HG03469 (cell line): ENCODE measurements around the gene MATR3.
A peak's percentile ranks its signal among the peaks of the same experiment; 100 is the strongest.
"Not testable (repeated sequence)": the region's sequence is repeated elsewhere in the genome, so short reads cannot be mapped to it uniquely, and the experiment has no call there.

ENCODE experiments used
- ATAC-seq: cut with Tn5 transposase; IDR thresholded peaks from one replicate; pipeline ENCODE4 v1.9.1; 2021; ENCODE audit warnings: mild to moderate bottlenecking, moderate library complexity, moderate number of reproducible peaks; ENCODE audit not compliant: unreplicated experiment

The MATR3 gene, protein sequence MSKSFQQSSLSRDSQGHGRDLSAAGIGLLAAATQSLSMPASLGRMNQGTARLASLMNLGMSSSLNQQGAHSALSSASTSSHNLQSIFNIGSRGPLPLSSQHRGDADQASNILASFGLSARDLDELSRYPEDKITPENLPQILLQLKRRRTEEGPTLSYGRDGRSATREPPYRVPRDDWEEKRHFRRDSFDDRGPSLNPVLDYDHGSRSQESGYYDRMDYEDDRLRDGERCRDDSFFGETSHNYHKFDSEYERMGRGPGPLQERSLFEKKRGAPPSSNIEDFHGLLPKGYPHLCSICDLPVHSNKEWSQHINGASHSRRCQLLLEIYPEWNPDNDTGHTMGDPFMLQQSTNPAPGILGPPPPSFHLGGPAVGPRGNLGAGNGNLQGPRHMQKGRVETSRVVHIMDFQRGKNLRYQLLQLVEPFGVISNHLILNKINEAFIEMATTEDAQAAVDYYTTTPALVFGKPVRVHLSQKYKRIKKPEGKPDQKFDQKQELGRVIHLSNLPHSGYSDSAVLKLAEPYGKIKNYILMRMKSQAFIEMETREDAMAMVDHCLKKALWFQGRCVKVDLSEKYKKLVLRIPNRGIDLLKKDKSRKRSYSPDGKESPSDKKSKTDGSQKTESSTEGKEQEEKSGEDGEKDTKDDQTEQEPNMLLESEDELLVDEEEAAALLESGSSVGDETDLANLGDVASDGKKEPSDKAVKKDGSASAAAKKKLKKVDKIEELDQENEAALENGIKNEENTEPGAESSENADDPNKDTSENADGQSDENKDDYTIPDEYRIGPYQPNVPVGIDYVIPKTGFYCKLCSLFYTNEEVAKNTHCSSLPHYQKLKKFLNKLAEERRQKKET

DNA sequence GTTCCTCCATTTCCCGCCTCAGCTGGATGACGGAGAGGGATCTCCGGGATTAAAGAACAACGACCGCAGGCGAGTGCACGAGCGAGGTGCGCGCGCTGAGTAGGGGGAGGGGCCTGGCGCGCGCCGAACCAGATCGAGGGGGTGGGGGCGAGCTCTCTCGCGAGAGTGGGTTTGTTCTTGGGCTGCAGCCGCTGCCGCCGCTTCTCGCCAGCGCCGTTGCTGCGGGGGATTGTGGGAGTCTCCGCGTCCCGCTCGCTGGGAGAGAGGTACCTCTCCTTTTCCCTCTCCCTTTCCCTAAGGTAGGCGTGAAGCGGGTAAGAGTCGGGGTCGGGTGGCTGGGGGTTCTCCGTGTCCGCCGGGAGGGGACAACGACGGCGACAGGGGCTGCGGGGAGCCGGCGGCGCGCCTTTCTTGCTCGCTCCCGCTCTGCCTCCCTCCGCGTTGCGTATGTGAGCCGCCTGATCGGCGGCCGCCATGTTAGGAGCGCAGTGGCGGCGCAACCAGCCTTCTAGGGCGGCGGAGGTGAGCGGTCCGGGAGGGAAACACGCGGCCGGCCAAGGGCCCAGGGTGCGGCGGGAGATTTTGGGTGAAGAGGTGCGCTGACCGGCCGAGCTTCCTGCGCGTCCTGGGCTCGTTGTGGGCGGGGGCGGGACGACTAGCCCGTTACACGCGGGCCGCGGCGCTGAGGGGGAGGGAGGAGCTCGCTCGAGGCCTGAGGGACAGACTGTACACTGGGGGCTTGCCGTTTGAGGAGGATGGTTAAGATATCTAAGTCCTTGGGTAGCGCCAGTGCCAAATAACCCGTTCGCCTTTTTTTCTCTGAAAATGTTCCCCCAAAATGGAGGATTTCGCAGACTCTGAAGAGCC, at the start of gene MATR3:
Gene MATR3, plus strand, starts transcription at position 234 of the 867 bp plus-strand sequence. CDS start 13,676 bp downstream, outside the sequence.
- ATAC-seq = peak; percentile 34

- ATAC-seq = no peak
These were observed 47.8 kb upstream of the MATR3 start for GRCh38 chr5:139245637-139246339.

- ATAC-seq = no peak
These were observed 47.1 kb upstream of the MATR3 start for GRCh38 chr5:139246394-139246793.

GRCh38 chr5:139248826-139249453, 44.6 kb upstream of the MATR3 start:
- ATAC-seq = no peak

- ATAC-seq = no peak
These were observed 42.3 kb upstream of the MATR3 start for GRCh38 chr5:139251281-139251687.

- no peak for ATAC-seq
These were observed 41.7 kb upstream of the MATR3 start for GRCh38 chr5:139251695-139252288.

GRCh38 chr5:139253115-139253514, 40.4 kb upstream of the MATR3 start:
- no peak for ATAC-seq

DNA sequence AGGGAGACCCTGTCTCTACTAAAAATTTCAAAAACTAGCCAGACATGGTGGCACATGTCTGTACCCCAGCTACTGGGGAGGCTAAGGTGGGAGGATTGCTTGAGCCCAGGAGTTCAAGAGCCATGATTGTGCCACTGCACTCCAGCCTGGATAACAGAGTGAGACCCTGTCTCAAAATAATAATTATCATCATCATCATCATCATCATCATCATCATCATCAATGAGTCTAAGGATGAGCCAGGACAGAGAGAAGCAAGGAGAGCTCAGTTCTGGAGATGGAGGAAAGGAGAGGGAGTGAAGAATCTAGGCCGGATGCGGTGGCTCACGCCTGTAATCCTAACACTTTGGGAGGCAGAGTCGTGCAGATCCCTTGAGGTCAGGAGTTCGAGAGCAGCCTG, 36.7 kb upstream of the MATR3 start:
- no peak for ATAC-seq

DNA sequence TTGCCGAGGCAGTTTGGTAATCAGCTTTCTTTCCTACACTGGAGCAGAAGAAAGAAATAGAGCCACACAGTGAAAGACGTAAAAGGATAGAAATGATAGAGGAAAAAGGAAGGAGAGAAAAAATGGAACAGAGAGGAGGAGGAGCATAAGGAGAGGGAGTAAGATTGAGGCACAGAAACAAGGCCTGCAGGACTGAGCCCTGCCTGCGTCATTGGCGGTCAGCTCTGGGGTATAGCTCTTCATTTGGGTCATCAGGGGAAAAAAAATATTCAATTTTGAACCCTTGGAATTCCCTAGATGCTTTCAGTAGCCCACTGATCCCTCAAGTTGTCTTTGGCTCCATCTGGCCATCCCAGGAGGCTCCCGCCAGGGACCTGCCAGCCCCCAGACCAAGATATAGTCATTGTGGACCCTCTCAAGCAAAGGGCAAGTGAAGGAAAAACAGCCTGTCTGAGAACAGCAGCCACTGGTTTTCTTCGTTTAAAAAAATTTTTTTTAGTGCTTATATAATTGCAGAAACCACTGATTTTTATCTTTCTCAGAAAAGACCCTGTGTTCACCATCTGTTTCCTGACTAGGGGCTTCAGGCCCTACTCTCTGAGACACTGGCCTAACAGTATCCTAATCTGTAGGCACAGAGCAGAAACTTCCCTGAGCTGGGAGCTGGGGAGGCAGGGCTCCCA, 31.3 kb upstream of the MATR3 start:
- ATAC-seq = no peak

GRCh38 chr5:139262742-139263445, 30.6 kb upstream of the MATR3 start:
- peak; percentile 62 for ATAC-seq

DNA sequence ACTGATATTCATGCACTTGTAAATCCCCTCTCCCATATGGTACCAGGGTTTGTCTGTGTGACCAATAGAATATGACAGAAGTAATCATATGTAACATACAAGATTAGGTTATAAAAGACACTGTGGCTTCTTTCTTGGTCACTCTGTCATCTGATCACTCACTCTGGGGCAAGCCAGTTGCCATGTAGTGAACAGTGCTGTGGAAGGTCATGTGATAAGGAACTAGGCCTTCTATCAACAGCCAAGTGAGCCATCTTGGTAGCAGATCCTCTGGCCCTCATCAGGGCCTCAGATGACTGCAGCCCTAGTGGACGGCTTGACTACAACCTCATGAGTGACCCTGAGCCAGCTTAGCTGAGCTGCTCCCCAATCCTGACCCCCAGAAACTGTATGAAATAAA, 30.0 kb upstream of the MATR3 start:
- no peak for ATAC-seq

DNA sequence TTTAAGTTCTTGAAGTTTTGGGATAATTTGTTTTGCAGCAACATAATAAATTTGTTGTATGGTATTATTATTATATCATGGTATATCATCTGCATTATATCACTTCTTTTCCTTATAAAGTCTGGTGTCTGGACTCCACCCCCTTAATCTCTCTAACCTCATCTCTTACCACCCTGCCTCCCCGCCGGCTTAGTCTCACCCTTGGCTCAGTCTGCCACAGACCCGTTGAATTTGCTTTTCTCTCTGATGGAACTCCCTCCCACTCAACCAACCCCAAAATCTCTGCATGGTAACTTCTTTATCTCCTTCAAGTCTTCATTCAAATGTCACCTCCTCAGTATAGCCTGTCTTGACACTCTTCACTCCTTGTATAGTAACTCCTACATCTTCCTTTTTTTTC, 29.6 kb upstream of the MATR3 start:
- ATAC-seq = no peak

DNA sequence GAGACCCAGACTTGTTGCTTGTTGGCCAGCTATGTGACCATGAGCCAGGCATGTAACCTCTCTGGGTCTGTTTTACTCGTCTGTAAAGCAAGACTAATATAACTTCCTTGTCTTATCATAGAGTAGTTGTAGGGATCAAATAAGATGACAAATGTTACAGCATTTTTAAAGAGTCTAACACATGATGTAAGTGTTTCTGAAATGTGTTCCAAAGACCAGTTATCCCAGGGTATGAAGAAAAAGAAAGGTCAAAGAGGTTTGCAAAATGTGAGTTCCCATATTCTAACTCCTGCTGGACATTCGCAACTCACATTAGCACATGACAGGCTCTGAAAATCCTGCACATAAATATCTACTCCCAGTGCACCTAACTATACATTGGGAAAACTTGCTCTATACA, 28.5 kb upstream of the MATR3 start:
- no peak for ATAC-seq

- ATAC-seq = no peak
These were observed 27.3 kb upstream of the MATR3 start for GRCh38 chr5:139266236-139266635.

- ATAC-seq = no peak
These were observed 26.1 kb upstream of the MATR3 start for GRCh38 chr5:139267481-139267880.

DNA sequence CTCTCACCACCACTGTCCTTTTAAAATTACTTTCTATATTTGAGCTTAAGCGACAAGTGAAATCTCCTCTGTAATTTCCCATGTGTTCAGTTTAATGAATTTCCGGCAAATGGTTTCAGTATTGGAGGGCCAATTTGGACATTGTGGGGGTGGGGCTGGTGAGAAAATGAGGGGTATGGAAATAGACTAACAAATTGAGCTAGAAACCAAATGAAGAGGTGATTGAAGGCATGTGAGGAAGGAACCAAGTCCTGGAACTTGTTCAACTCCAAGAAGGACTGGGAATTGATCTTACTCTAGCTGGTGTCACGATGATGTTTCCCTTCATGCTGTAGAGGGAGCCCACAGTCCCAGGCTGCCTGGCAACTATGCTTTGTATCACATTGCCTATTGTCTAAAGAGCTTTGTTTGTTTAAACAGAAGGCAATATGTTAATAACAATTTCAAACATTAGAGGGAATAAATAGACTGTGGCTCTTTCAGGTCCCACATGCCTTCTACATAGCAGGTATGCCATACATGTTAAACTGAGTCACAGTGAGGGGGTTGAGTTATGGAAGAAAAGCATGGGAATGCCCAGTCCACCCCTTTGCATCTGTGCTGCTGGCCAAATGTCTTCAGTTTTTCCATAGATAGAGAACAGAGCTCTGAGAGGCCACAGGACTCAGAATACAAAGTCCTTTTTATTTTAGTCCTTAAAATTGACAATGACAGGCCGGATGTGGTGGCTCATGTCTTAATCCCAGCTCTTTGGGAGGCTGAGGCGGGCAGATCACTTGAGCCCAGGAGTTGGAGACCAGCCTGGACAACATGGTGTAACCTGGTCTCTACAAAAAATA, 25.0 kb upstream of the MATR3 start:
- ATAC-seq = no peak

GRCh38 chr5:139270718-139271117, 22.8 kb upstream of the MATR3 start:
- not testable (repeated sequence) for ATAC-seq
